Measurements from ENCODE around the gene SPAG4.

The SPAG4 gene

DNA sequence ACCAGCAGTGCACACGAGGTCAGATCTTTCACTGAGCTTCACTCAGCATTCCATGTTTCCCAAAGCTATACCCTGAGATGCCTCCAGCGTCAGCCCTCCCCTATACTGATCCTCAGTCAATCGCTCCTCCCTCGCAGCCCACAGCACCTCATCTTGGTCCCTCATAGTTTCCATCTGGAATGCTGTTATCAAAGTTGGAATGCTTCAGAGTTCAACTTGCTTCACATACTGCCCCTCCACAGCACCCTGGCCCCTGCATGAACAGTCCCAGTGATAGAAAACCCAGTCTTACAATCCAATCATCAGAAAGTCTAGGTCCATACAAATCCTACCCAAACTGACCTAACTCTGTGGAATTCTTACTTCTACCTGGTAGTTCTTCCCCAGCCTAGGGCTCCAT lies 20.0 kb downstream of the SPAG4 start:
- TF ChIP-seq, protein P1, sequence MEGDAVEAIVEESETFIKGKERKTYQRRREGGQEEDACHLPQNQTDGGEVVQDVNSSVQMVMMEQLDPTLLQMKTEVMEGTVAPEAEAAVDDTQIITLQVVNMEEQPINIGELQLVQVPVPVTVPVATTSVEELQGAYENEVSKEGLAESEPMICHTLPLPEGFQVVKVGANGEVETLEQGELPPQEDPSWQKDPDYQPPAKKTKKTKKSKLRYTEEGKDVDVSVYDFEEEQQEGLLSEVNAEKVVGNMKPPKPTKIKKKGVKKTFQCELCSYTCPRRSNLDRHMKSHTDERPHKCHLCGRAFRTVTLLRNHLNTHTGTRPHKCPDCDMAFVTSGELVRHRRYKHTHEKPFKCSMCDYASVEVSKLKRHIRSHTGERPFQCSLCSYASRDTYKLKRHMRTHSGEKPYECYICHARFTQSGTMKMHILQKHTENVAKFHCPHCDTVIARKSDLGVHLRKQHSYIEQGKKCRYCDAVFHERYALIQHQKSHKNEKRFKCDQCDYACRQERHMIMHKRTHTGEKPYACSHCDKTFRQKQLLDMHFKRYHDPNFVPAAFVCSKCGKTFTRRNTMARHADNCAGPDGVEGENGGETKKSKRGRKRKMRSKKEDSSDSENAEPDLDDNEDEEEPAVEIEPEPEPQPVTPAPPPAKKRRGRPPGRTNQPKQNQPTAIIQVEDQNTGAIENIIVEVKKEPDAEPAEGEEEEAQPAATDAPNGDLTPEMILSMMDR (conservative IDR thresholded peaks at IDR 0.05; ENCODE audit: low read length) = no peak
- no peak for DNase-seq (ENCODE audit: low read depth)
- H3K4me3 ChIP-seq (ENCODE audit: low read length) = no peak overlapping the region

DNA sequence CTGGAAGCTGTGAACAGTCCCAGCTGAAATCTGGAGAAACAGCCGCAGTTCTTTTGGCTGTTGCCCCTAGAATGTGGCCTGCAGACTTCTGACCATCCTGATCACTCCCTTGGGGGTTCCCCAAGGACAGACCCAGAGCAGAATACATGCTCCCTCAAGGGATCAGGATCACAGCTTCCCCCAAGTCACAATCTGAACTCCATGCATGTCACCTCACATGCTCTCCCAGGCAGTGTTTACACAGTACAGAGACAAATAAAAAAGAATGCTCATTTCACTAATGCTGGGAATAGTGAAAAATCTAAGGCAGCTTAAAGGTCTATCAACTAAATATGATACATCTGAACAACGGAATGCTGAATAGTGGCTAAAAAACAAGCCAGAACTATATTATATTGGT lies 20.5 kb downstream of the SPAG4 start:
- no peak for DNase-seq (ENCODE audit: low read depth)
- no peak overlapping the region for H3K4me3 ChIP-seq (ENCODE audit: low read length)
- TF ChIP-seq, protein P1 (conservative IDR thresholded peaks at IDR 0.05; ENCODE audit: low read length) = no peak

DNA sequence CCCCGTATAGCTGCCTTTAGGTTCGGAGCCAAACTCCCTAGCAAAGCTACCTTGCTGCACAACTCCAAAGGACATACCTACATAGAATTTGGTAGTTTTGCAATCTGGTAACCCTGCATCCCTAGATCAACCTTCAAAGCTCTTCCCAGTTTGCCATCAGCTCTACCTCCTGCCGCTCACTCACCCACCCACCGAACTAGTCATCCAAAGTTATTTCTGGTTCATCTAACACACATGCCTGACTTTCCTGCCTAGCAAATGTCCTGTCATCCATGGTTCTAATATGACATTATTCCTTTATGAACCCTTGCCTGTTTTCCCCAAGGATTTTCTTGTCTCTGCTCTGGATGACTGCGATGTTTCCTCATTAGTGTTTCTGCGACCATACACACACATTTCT lies 21.6 kb downstream of the SPAG4 start:
- no peak for DNase-seq (ENCODE audit: low read depth)
- H3K4me3 ChIP-seq (ENCODE audit: low read length) = no peak overlapping the region
- TF ChIP-seq, protein P1 (conservative IDR thresholded peaks at IDR 0.05; ENCODE audit: low read length) = no peak

DNA sequence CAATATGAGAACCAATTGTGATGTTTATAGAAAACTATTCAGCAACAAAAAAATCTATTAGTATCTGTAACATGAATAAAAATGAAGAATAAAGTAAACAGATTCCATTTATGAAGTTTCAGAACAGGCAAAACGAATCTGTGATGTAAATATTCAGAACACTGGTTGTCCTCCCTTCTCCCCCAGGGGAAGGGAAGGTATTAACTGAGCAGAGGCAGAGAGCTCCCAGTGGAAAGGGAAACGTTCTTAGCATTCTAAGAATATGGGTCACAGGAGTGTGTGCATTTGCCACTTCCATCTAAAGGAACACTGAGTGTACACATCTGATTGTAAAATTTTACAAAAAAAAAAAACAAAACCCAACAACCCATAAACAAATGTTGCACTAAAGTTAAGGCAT lies 23.1 kb downstream of the SPAG4 start:
- no peak overlapping the region for H3K4me3 ChIP-seq (ENCODE audit: low read length)
- no peak for DNase-seq (ENCODE audit: low read depth)
- TF ChIP-seq, protein P1 (conservative IDR thresholded peaks at IDR 0.05; ENCODE audit: low read length) = no peak

DNA sequence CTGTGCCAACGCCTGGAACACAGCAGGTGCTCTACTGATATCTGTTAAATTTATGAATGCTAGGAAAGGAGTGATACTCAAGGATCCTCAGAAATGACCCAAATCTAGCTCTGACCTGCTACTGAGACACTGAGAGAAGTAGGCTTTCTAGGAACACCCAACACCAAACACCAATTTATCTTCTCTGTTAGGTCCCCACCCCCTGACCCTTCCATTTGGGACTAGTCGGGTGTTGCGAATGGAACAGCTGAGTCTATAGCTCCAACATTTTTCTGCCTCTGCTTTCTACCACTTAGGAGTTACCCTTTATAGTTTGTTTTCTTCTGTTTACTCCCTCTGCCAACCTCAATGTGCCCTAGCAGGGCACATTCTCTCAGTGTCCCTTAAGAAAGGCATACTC lies 25.1 kb downstream of the SPAG4 start:
- no peak overlapping the region for H3K4me3 ChIP-seq (ENCODE audit: low read length)
- TF ChIP-seq, protein P1 (conservative IDR thresholded peaks at IDR 0.05; ENCODE audit: low read length) = no peak
- DNase-seq (ENCODE audit: low read depth) = no peak

DNA sequence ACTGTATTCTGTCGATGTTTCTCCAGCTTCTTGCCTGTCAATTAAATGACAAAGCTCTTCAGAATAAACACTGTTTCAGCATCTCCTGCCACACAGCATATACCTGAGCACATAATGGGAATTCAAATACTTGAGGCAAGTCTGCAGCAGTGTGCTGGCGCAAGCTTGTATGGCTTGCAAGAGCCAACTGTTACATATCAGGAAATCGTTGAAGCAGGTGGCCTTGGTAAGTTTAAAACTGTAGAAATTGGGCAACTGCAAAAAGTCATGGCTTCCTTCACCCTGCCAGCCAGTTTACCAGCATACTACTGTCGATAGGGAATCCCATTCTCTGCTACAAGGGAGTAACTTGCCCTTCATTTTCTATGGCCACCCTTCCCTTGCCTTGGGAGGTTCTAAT lies 26.1 kb downstream of the SPAG4 start:
- no peak for DNase-seq (ENCODE audit: low read depth)
- TF ChIP-seq, protein P1 (conservative IDR thresholded peaks at IDR 0.05; ENCODE audit: low read length) = no peak
- no peak overlapping the region for H3K4me3 ChIP-seq (ENCODE audit: low read length)

DNA sequence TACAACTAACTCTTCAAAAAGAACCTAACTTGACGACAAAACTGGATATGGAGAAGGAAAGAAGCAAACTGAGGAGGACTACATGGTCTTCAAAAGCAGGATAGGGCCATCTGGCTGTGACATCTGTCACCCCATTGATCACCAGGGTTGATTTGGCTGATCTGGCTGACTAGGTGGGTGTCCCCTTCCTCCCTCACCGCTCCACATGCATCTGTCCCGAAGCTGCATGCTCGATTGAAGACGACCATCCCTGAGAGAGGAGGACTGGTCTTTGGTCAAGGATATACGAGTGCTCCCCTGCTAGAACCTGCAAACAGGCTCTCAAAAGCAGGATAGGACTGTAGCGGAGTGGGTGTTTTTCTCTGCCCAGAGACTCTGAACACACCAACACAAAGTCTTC lies 27.4 kb downstream of the SPAG4 start:
- no peak for DNase-seq (ENCODE audit: low read depth)
- TF ChIP-seq, protein P1 (conservative IDR thresholded peaks at IDR 0.05; ENCODE audit: low read length) = no peak
- no peak overlapping the region for H3K4me3 ChIP-seq (ENCODE audit: low read length)
